ENCODE measurements around the gene TTC28.
"Not testable (repeated sequence)": the region's sequence is repeated elsewhere in the genome, so short reads cannot be mapped to it uniquely, and the experiment has no call there.

TTC28 gene

GRCh38 chr22:28682966-28683365 lies 3.3 kb upstream of the TTC28 start:
- not testable (repeated sequence) for H3K4me3 ChIP-seq (ENCODE audit: insufficient read length, low read depth); H3K4me1 ChIP-seq (ENCODE audit: insufficient read depth, insufficient read length); H3K9me3 ChIP-seq (ENCODE audit: insufficient read depth, low read length); H3K36me3 ChIP-seq (ENCODE audit: insufficient read depth, insufficient read length, low read length); DNase-seq (ENCODE audit: low read depth, low spot score); H3K27me3 ChIP-seq (ENCODE audit: insufficient read depth, insufficient read length); H3K9ac ChIP-seq (ENCODE audit: insufficient read length, low read depth)

- not testable (repeated sequence) for H3K4me3 ChIP-seq (ENCODE audit: insufficient read length, low read depth); H3K27me3 ChIP-seq (ENCODE audit: insufficient read depth, insufficient read length); DNase-seq (ENCODE audit: low read depth, low spot score); H3K36me3 ChIP-seq (ENCODE audit: insufficient read depth, insufficient read length, low read length); H3K9me3 ChIP-seq (ENCODE audit: insufficient read depth, low read length); H3K9ac ChIP-seq (ENCODE audit: insufficient read length, low read depth); H3K4me1 ChIP-seq (ENCODE audit: insufficient read depth, insufficient read length)
Observed at GRCh38 chr22:28680813-28681490, 1.3 kb upstream of the TTC28 start.

- H3K9ac ChIP-seq (ENCODE audit: insufficient read length, low read depth): peak overlapping the region; percentile 72
- not testable (repeated sequence) for H3K9me3 ChIP-seq (ENCODE audit: insufficient read depth, low read length); H3K27me3 ChIP-seq (ENCODE audit: insufficient read depth, insufficient read length); H3K36me3 ChIP-seq (ENCODE audit: insufficient read depth, insufficient read length, low read length); H3K4me1 ChIP-seq (ENCODE audit: insufficient read depth, insufficient read length); DNase-seq (ENCODE audit: low read depth, low spot score)
- peak overlapping the region; percentile 70 for H3K4me3 ChIP-seq (ENCODE audit: insufficient read length, low read depth)
Observed at GRCh38 chr22:28678778-28679610, 646 bp downstream of the TTC28 start.

- H3K9ac ChIP-seq (ENCODE audit: insufficient read length, low read depth); H3K9me3 ChIP-seq (ENCODE audit: insufficient read depth, low read length); H3K4me1 ChIP-seq (ENCODE audit: insufficient read depth, insufficient read length); DNase-seq (ENCODE audit: low read depth, low spot score); H3K36me3 ChIP-seq (ENCODE audit: insufficient read depth, insufficient read length, low read length); H3K27me3 ChIP-seq (ENCODE audit: insufficient read depth, insufficient read length); H3K4me3 ChIP-seq (ENCODE audit: insufficient read length, low read depth): not testable (repeated sequence)
Observed at GRCh38 chr22:28678170-28678569, 1.5 kb downstream of the TTC28 start.

GRCh38 chr22:28674121-28674563 lies 5.5 kb downstream of the TTC28 start:
- Histone ChIP-seq H3K27me3 (ENCODE audit: insufficient read depth, insufficient read length) (no peaks in the 10 kb centered on the region), H3K4me3 (ENCODE audit: insufficient read length, low read depth) (no peak overlapping the region), H3K4me1 (ENCODE audit: insufficient read depth, insufficient read length) (no peaks in the 10 kb centered on the region), H3K9me3 (ENCODE audit: insufficient read depth, low read length) (peaks cover 16% of the 10 kb centered on the region), H3K9ac (ENCODE audit: insufficient read length, low read depth) (no peak overlapping the region), H3K36me3 (ENCODE audit: insufficient read depth, insufficient read length, low read length) (no peaks in the 10 kb centered on the region)
- no peak for DNase-seq (ENCODE audit: low read depth, low spot score)
- TF ChIP-seq SUZ12 (IDR thresholded peaks at IDR 0.05; ENCODE audit: extremely low read depth, insufficient read depth, insufficient read length) (no peak), YY1 (IDR thresholded peaks at IDR 0.05; ENCODE audit: insufficient read depth, insufficient read length) (no peak), ZNF274 (IDR thresholded peaks at IDR 0.05; ENCODE audit: low read depth, low read length) (no peak)

- no peaks in the 10 kb centered on the region for H3K36me3 ChIP-seq (ENCODE audit: insufficient read depth, insufficient read length, low read length)
- no peak for DNase-seq (ENCODE audit: low read depth, low spot score)
- TF ChIP-seq YY1 (IDR thresholded peaks at IDR 0.05; ENCODE audit: insufficient read depth, insufficient read length) (no peak), ZNF274 (IDR thresholded peaks at IDR 0.05; ENCODE audit: low read depth, low read length) (no peak), SUZ12 (IDR thresholded peaks at IDR 0.05; ENCODE audit: extremely low read depth, insufficient read depth, insufficient read length) (no peak)
Observed at GRCh38 chr22:28670756-28671155, 8.9 kb downstream of the TTC28 start.

GRCh38 chr22:28670161-28670560 lies 9.5 kb downstream of the TTC28 start:
- Histone ChIP-seq H3K27me3 (ENCODE audit: insufficient read depth, insufficient read length) (no peaks in the 10 kb centered on the region), H3K4me3 (ENCODE audit: insufficient read length, low read depth) (no peak overlapping the region), H3K9me3 (ENCODE audit: insufficient read depth, low read length) (peaks cover 16% of the 10 kb centered on the region), H3K36me3 (ENCODE audit: insufficient read depth, insufficient read length, low read length) (no peaks in the 10 kb centered on the region), H3K4me1 (ENCODE audit: insufficient read depth, insufficient read length) (no peaks in the 10 kb centered on the region), H3K9ac (ENCODE audit: insufficient read length, low read depth) (no peak overlapping the region)
- DNase-seq (ENCODE audit: low read depth, low spot score): no peak
- TF ChIP-seq YY1 (IDR thresholded peaks at IDR 0.05; ENCODE audit: insufficient read depth, insufficient read length) (no peak), SUZ12 (IDR thresholded peaks at IDR 0.05; ENCODE audit: extremely low read depth, insufficient read depth, insufficient read length) (no peak), ZNF274 (IDR thresholded peaks at IDR 0.05; ENCODE audit: low read depth, low read length) (no peak)

More at GRCh38 chr22:28670756-28671155, 8.9 kb downstream of the TTC28 start:
- H3K4me1 ChIP-seq (ENCODE audit: insufficient read depth, insufficient read length): no peaks in the 10 kb centered on the region
- H3K27me3 ChIP-seq (ENCODE audit: insufficient read depth, insufficient read length): no peaks in the 10 kb centered on the region
- no peak overlapping the region for H3K9ac ChIP-seq (ENCODE audit: insufficient read length, low read depth)
- no peak overlapping the region for H3K4me3 ChIP-seq (ENCODE audit: insufficient read length, low read depth)
- peaks cover 16% of the 10 kb centered on the region for H3K9me3 ChIP-seq (ENCODE audit: insufficient read depth, low read length)

GRCh38 chr22:28669387-28669786 lies 10.3 kb downstream of the TTC28 start:
- H3K36me3 ChIP-seq (ENCODE audit: insufficient read depth, insufficient read length, low read length): no peaks in the 10 kb centered on the region
- H3K9ac ChIP-seq (ENCODE audit: insufficient read length, low read depth): no peak overlapping the region
- no peak for DNase-seq (ENCODE audit: low read depth, low spot score)
- TF ChIP-seq ZNF274 (IDR thresholded peaks at IDR 0.05; ENCODE audit: low read depth, low read length) (no peak), YY1 (IDR thresholded peaks at IDR 0.05; ENCODE audit: insufficient read depth, insufficient read length) (no peak), SUZ12 (IDR thresholded peaks at IDR 0.05; ENCODE audit: extremely low read depth, insufficient read depth, insufficient read length) (no peak)
- H3K4me3 ChIP-seq (ENCODE audit: insufficient read length, low read depth): no peak overlapping the region
- no peaks in the 10 kb centered on the region for H3K27me3 ChIP-seq (ENCODE audit: insufficient read depth, insufficient read length)
- H3K4me1 ChIP-seq (ENCODE audit: insufficient read depth, insufficient read length): no peaks in the 10 kb centered on the region
- peaks cover 16% of the 10 kb centered on the region for H3K9me3 ChIP-seq (ENCODE audit: insufficient read depth, low read length)

GRCh38 chr22:28663569-28663942 lies 16.1 kb downstream of the TTC28 start:
- not testable (repeated sequence) for H3K9ac ChIP-seq (ENCODE audit: insufficient read length, low read depth); H3K27me3 ChIP-seq (ENCODE audit: insufficient read depth, insufficient read length); H3K9me3 ChIP-seq (ENCODE audit: insufficient read depth, low read length); H3K4me3 ChIP-seq (ENCODE audit: insufficient read length, low read depth); DNase-seq (ENCODE audit: low read depth, low spot score); H3K4me1 ChIP-seq (ENCODE audit: insufficient read depth, insufficient read length); H3K36me3 ChIP-seq (ENCODE audit: insufficient read depth, insufficient read length, low read length)
